Neuronal stem cell (in vitro differentiated cells): ENCODE measurements around the gene CDC34.

Source experiments
- DNase-seq: peaks from one replicate; pipeline ENCODE4 v3.0.0-alpha.2; 2013; ENCODE audit warnings: low spot score
- H2AFZ ChIP-seq: one replicate; pipeline ENCODE4 v1.6.1; 2013; ENCODE audit warnings: mild to moderate bottlenecking, low read length, inconsistent platforms
- H2AK5ac ChIP-seq: 2 replicates; pipeline ENCODE4 v1.6.1; 2013; ENCODE audit warnings: low read depth, mild to moderate bottlenecking, inconsistent platforms, low read length, moderate library complexity, mixed read lengths
- H2BK120ac ChIP-seq: 2 replicates; pipeline ENCODE4 v1.6.1; 2013; ENCODE audit warnings: low read depth, mild to moderate bottlenecking, inconsistent platforms, low read length, moderate library complexity, mixed read lengths
- H2BK12ac ChIP-seq: one replicate; pipeline ENCODE4 v1.6.1; 2013; ENCODE audit warnings: low read length, inconsistent platforms
- H2BK15ac ChIP-seq: 2 replicates; pipeline ENCODE4 v1.6.1; 2013; ENCODE audit warnings: mild to moderate bottlenecking, low read length, inconsistent platforms, mixed read lengths
- H2BK5ac ChIP-seq: one replicate; pipeline ENCODE4 v1.6.1; 2013; ENCODE audit warnings: inconsistent platforms, mild to moderate bottlenecking, low read length, moderate library complexity
- H3K14ac ChIP-seq: one replicate; pipeline ENCODE4 v1.6.1; 2013; ENCODE audit warnings: low read length, inconsistent platforms
- H3K18ac ChIP-seq: 2 replicates; pipeline ENCODE4 v1.6.1; 2013; ENCODE audit warnings: low read length, inconsistent platforms
- H3K23ac ChIP-seq: 2 replicates; pipeline ENCODE4 v1.6.1; 2013; ENCODE audit warnings: low read depth, mild to moderate bottlenecking, mixed read lengths, low read length, inconsistent platforms; ENCODE audit not compliant: poor library complexity
- H3K27ac ChIP-seq: replicated peaks from 3 replicates; pipeline ENCODE4 v1.5.1; 2013; ENCODE audit warnings: low read length, inconsistent platforms
- H3K27me3 ChIP-seq, 3 experiments: 2 replicates each; pipeline ENCODE4 v1.6.1; 2013; ENCODE audit warnings: low read length in 3 of 3, mild to moderate bottlenecking in 2 of 3, inconsistent platforms in 1 of 3, low read depth in 1 of 3, mixed read lengths in 1 of 3, moderate library complexity in 1 of 3; ENCODE audit not compliant: control insufficient read depth in 3 of 3, insufficient read depth in 3 of 3
- H3K36me3 ChIP-seq, 2 donors: replicated peaks in 1 of 2; 2 replicates each; pipeline ENCODE4 v1.6.1; 2013; ENCODE audit warnings: low read length in 2 of 2; ENCODE audit not compliant: control insufficient read depth in 2 of 2, insufficient read depth in 2 of 2
- H3K4ac ChIP-seq: 2 replicates; pipeline ENCODE4 v1.6.1; 2013; ENCODE audit warnings: inconsistent platforms, mild to moderate bottlenecking, low read length, moderate library complexity
- H3K4me1 ChIP-seq, 2 donors: 1 replicate in 1 of 2; 2 replicates in 1 of 2; pipeline ENCODE4 v1.6.1; 2013; ENCODE audit warnings: low read length in 2 of 2, low read depth in 1 of 2; ENCODE audit not compliant: control insufficient read depth in 2 of 2, insufficient read depth in 1 of 2
- H3K4me2 ChIP-seq: one replicate; pipeline ENCODE4 v1.6.1; 2013; ENCODE audit warnings: mild to moderate bottlenecking, low read length, inconsistent platforms; ENCODE audit not compliant: insufficient read depth, poor library complexity, severe bottlenecking
- H3K4me3 ChIP-seq, 2 donors: 2 replicates each; pipeline ENCODE4 v1.5.1; 2013; ENCODE audit warnings: low read length in 2 of 2, mild to moderate bottlenecking in 2 of 2, inconsistent platforms in 1 of 2, moderate library complexity in 1 of 2
- H3K79me1 ChIP-seq: one replicate; pipeline ENCODE4 v1.6.1; 2013; ENCODE audit warnings: low read depth, mild to moderate bottlenecking, inconsistent platforms, low read length, moderate library complexity
- H3K9ac ChIP-seq: one replicate; pipeline ENCODE4 v1.6.1; 2013; ENCODE audit warnings: mild to moderate bottlenecking, low read depth, low read length, inconsistent platforms; ENCODE audit not compliant: poor library complexity
- H3K9me3 ChIP-seq, 2 donors: replicated peaks in 1 of 2; 2 replicates each; pipeline versions ENCODE3 to v1.6.1; 2013; ENCODE audit warnings: low read length in 2 of 2, mild to moderate bottlenecking in 2 of 2, inconsistent platforms in 1 of 2, low read depth in 1 of 2, mixed read lengths in 1 of 2, moderate library complexity in 1 of 2; ENCODE audit not compliant: control insufficient read depth in 2 of 2, insufficient read depth in 1 of 2
- H4K8ac ChIP-seq: one replicate; pipeline ENCODE4 v1.6.1; 2013; ENCODE audit warnings: low read depth, mild to moderate bottlenecking, inconsistent platforms, low read length, moderate library complexity
- H4K91ac ChIP-seq: one replicate; pipeline ENCODE4 v1.6.1; 2013; ENCODE audit warnings: low read length, low read depth, mild to moderate bottlenecking, inconsistent platforms; ENCODE audit not compliant: poor library complexity
- WGBS, 2 donors: extraction: QIAGEN DNeasy Blood & Tissue Kit; methylation state at CpG; one replicate each; pipeline ENCODE4 v1.1.7; 2013; ENCODE audit warnings: missing lambda C conversion rate in 2 of 2, mixed read lengths in 1 of 2; ENCODE audit not compliant: insufficient read length in 2 of 2, insufficient replicate concordance in 1 of 2; ENCODE audit errors: extremely low coverage in 2 of 2; 5-methylcytosine and 5-hydroxymethylcytosine counted together

The CDC34 gene

DNA sequence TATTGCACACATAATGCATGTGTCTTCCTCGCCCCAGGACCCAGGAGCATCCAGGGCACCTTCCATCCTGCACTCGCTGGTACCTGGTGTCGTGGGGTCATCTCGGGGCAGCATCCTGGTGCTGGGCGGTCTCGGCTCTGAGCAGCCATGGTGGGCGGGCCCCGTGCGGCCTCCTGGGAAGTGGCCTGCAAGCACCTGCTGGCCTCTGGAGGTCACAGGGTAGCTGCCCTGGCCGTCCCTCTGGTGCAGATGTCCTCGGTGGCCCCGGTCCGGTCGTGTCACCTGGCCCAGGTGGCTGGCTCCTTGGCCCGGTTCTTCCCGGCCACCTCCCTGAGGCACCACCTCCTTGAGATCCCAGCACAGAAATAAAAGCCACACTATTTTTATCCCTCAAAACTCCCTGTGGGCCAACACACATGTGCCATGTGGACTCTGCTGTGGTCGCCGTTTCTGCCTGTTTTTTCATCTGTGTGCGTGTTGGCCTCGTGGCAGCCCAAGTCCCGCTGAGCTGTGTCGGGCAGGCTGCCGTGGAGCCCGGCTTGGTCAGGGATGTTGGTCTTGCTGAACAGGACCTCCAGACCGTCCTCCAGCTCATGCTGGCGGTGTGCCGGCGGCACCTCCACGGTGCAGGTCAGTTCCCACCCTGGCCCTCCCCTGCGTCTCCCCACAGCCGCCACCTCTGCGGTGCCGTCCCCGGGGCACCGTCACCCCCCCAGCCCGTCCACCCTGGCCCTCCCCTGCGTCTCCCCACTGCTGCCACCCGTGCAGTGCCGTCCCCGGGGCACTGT, 7.3 kb downstream of the CDC34 start:
- no peak overlapping the region for H4K8ac ChIP-seq
- WGBS, 2 donors = no CpG with 5 or more reads among the region's 40 CpGs
- no peaks in the 10 kb centered on the region for H3K9me3 ChIP-seq
- H3K4me1 ChIP-seq = peaks cover 0 to 1% of the 10 kb centered on the region in 2 donors
- H2AFZ ChIP-seq = no peak overlapping the region
- H4K91ac ChIP-seq = no peak overlapping the region
- peaks cover 49 to 78% of the 10 kb centered on the region in 2 donors for H3K36me3 ChIP-seq
- no peak overlapping the region for H2BK5ac ChIP-seq
- H3K9ac ChIP-seq = peak overlapping the region; percentile 44
- no peak overlapping the region for H3K4ac ChIP-seq
- no peak overlapping the region for H2BK15ac ChIP-seq
- DNase-seq = no peak
- H2AK5ac ChIP-seq = no peak overlapping the region
- H3K18ac ChIP-seq = peak overlapping the region; percentile 11
- H3K4me3 ChIP-seq = no peak overlapping the region
- H2BK12ac ChIP-seq = no peak overlapping the region
- H3K23ac ChIP-seq = peak overlapping the region; percentile 55
- no peak overlapping the region for H3K27ac ChIP-seq
- H3K27me3 ChIP-seq = no peaks in the 10 kb centered on the region
- no peak overlapping the region for H3K4me2 ChIP-seq
- H2BK120ac ChIP-seq = no peak overlapping the region
- no peak overlapping the region for H3K14ac ChIP-seq
- peaks cover 39% of the 10 kb centered on the region for H3K79me1 ChIP-seq

DNA sequence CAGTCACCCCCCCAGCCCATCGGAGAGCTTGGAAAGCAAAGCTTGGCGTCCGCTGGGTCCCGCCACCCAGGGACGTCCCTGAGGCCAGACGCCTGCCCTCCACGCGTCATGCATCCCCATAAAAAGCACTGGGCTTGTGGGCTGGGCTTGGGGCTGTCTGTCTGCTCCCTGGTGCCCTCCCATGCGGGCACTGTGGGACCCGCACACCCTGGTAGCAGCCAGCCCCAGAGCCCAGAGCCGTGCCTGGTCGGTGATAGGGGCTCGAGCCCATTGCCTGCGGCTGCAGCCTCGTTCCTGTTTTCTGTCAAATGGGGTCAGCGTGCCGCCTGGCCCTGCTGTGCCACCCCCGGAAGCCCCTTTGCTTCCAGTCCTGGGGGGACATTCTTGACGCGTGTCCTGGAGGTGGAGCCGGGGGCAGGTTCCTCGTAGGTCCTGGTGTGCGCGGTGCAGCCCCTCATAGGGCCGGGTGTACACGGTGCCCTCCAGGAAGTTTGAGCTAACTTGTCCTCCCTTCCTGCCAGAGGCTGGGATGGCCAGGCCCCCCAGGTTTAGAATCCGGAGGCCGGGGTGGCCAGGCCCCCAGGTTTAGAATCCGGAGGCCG, 8.0 kb downstream of the CDC34 start:
- no peak overlapping the region for H3K27ac ChIP-seq
- H2AK5ac ChIP-seq = no peak overlapping the region
- no peak overlapping the region for H2BK5ac ChIP-seq
- H3K79me1 ChIP-seq = peaks cover 32% of the 10 kb centered on the region
- H3K4ac ChIP-seq = no peak overlapping the region
- no peaks in the 10 kb centered on the region for H3K27me3 ChIP-seq
- no peak overlapping the region for H2BK120ac ChIP-seq
- H3K4me1 ChIP-seq = no peaks in the 10 kb centered on the region
- H4K91ac ChIP-seq = no peak overlapping the region
- no peak overlapping the region for H2AFZ ChIP-seq
- peak overlapping the region; percentile 55 for H3K23ac ChIP-seq
- no peak overlapping the region for H3K4me2 ChIP-seq
- no peaks in the 10 kb centered on the region for H3K9me3 ChIP-seq
- no peak for DNase-seq
- H3K14ac ChIP-seq = no peak overlapping the region
- no peak overlapping the region for H4K8ac ChIP-seq
- H2BK12ac ChIP-seq = peak overlapping the region; percentile 41
- no CpG with 5 or more reads among the region's 30 CpGs for WGBS, 2 donors
- peak overlapping the region; percentile 11 for H3K18ac ChIP-seq
- no peak overlapping the region for H3K4me3 ChIP-seq
- H3K9ac ChIP-seq = peak overlapping the region; percentile 44
- H3K36me3 ChIP-seq = peaks cover 49 to 74% of the 10 kb centered on the region in 2 donors
- H2BK15ac ChIP-seq = no peak overlapping the region

DNA sequence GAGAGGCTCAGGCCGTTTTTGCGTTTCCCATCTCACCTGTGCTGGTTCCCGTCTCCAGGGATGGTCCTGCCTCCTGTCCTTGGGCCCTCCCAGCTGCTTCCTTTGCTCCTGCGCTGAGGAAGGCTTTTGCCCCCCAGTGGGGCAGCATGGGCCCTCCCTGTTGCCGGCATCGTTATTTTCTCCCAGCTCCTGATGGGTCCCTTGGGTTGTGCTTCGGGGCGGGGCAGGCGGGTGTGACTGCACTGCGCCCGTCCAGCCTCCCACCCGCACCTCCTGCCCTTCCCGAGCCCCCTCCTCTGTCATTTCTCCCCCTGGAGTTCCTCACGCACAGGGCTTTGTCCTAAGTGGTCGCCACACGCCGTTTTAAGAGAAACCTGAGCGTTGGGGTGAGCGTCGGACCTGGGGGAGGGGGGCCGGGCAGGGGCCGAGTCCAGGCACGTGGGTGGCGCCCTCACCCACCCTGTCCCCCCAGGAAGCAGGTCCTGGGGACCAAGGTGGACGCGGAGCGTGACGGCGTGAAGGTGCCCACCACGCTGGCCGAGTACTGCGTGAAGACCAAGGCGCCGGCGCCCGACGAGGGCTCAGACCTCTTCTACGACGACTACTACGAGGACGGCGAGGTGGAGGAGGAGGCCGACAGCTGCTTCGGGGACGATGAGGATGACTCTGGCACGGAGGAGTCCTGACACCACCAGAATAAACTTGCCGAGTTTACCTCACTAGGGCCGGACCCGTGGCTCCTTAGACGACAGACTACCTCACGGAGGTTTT, 9.5 kb downstream of the CDC34 start:
- no CpG with 5 or more reads among the region's 51 CpGs for WGBS, 2 donors
- H4K8ac ChIP-seq = no peak overlapping the region
- no peaks in the 10 kb centered on the region for H3K27me3 ChIP-seq
- H3K79me1 ChIP-seq = peaks cover 24% of the 10 kb centered on the region
- H4K91ac ChIP-seq = no peak overlapping the region
- no peak overlapping the region for H3K9ac ChIP-seq
- H3K18ac ChIP-seq = no peak overlapping the region
- peaks cover 0 to 2% of the 10 kb centered on the region in 2 donors for H3K4me1 ChIP-seq
- H3K4me3 ChIP-seq = no peak overlapping the region
- DNase-seq = no peak
- H3K36me3 ChIP-seq = peaks cover 38 to 60% of the 10 kb centered on the region in 2 donors
- no peak overlapping the region for H3K14ac ChIP-seq
- no peak overlapping the region for H2AFZ ChIP-seq
- H2AK5ac ChIP-seq = no peak overlapping the region
- no peaks in the 10 kb centered on the region for H3K9me3 ChIP-seq
- no peak overlapping the region for H3K4ac ChIP-seq
- H2BK12ac ChIP-seq = no peak overlapping the region
- H2BK120ac ChIP-seq = no peak overlapping the region
- no peak overlapping the region for H2BK15ac ChIP-seq
- H3K27ac ChIP-seq = no peak overlapping the region
- H3K4me2 ChIP-seq = no peak overlapping the region
- no peak overlapping the region for H2BK5ac ChIP-seq
- H3K23ac ChIP-seq = no peak overlapping the region

DNA sequence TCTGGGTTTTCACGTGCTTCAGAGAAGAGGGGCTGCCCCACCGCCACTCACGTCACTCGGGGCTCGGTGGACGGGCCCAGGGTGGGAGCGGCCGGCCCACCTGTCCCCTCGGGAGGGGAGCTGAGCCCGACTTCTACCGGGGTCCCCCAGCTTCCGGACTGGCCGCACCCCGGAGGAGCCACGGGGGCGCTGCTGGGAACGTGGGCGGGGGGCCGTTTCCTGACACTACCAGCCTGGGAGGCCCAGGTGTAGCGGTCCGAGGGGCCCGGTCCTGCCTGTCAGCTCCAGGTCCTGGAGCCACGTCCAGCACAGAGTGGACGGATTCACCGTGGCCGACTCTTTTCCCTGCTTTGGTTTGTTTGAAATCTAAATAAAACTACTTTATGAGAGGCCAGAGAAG, 10.1 kb downstream of the CDC34 start:
- H3K4ac ChIP-seq = no peak overlapping the region
- no peak overlapping the region for H4K8ac ChIP-seq
- no peak overlapping the region for H3K27ac ChIP-seq
- H2AFZ ChIP-seq = no peak overlapping the region
- H3K14ac ChIP-seq = no peak overlapping the region
- H3K4me3 ChIP-seq = no peak overlapping the region
- H3K27me3 ChIP-seq = no peaks in the 10 kb centered on the region
- H2BK5ac ChIP-seq = no peak overlapping the region
- H2BK120ac ChIP-seq = no peak overlapping the region
- H3K79me1 ChIP-seq = peaks cover 18% of the 10 kb centered on the region
- no peaks in the 10 kb centered on the region for H3K9me3 ChIP-seq
- H4K91ac ChIP-seq = no peak overlapping the region
- no peak overlapping the region for H2AK5ac ChIP-seq
- DNase-seq = no peak
- no CpG with 5 or more reads among the region's 26 CpGs for WGBS, 2 donors
- H3K4me2 ChIP-seq = no peak overlapping the region
- no peak overlapping the region for H2BK15ac ChIP-seq
- no peak overlapping the region for H2BK12ac ChIP-seq
- no peak overlapping the region for H3K18ac ChIP-seq
- H3K23ac ChIP-seq = peak overlapping the region; percentile 55
- H3K4me1 ChIP-seq = peaks cover 0 to 2% of the 10 kb centered on the region in 2 donors
- no peak overlapping the region for H3K9ac ChIP-seq
- H3K36me3 ChIP-seq = peaks cover 32 to 54% of the 10 kb centered on the region in 2 donors
